ENCODE results near the gene TMEM132D. TPM values are rescaled to one million over a fixed set of nuclear protein-coding genes. Genes with fewer than 3 reads are reported as not detected.

TMEM132D gene
- total RNA-seq, 1 donor from 2014 or later: 15.2 TPM

- TF ChIP-seq, protein P1, sequence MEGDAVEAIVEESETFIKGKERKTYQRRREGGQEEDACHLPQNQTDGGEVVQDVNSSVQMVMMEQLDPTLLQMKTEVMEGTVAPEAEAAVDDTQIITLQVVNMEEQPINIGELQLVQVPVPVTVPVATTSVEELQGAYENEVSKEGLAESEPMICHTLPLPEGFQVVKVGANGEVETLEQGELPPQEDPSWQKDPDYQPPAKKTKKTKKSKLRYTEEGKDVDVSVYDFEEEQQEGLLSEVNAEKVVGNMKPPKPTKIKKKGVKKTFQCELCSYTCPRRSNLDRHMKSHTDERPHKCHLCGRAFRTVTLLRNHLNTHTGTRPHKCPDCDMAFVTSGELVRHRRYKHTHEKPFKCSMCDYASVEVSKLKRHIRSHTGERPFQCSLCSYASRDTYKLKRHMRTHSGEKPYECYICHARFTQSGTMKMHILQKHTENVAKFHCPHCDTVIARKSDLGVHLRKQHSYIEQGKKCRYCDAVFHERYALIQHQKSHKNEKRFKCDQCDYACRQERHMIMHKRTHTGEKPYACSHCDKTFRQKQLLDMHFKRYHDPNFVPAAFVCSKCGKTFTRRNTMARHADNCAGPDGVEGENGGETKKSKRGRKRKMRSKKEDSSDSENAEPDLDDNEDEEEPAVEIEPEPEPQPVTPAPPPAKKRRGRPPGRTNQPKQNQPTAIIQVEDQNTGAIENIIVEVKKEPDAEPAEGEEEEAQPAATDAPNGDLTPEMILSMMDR (IDR thresholded peaks at IDR 0.05): no peak
- Mint-ChIP-seq H3K27me3 (ENCODE audit: unreplicated experiment) (no peaks in the 10 kb centered on the region), H3K27ac (ENCODE audit: unreplicated experiment) (no peak overlapping the region), H3K9me3 (ENCODE audit: unreplicated experiment) (peaks cover 39% of the 10 kb centered on the region), H3K4me1 (ENCODE audit: unreplicated experiment) (peaks cover 21% of the 10 kb centered on the region), H3K36me3 (ENCODE audit: unreplicated experiment) (peaks cover 7% of the 10 kb centered on the region), H3K4me3 (ENCODE audit: unreplicated experiment) (no peak overlapping the region)
- DNase-seq (ENCODE audit: extremely low spot score, unreplicated experiment): no peak
Observed at GRCh38 chr12:129706716-129707115, 197.1 kb downstream of the TMEM132D start.

- Mint-ChIP-seq H3K27me3 (ENCODE audit: unreplicated experiment) (no peaks in the 10 kb centered on the region), H3K27ac (ENCODE audit: unreplicated experiment) (no peak overlapping the region), H3K9me3 (ENCODE audit: unreplicated experiment) (peaks cover 31% of the 10 kb centered on the region), H3K36me3 (ENCODE audit: unreplicated experiment) (peaks cover 7% of the 10 kb centered on the region), H3K4me3 (ENCODE audit: unreplicated experiment) (no peak overlapping the region), H3K4me1 (ENCODE audit: unreplicated experiment) (peaks cover 19% of the 10 kb centered on the region)
- TF ChIP-seq, protein P1 (IDR thresholded peaks at IDR 0.05): no peak
- DNase-seq (ENCODE audit: extremely low spot score, unreplicated experiment): no peak
Observed at GRCh38 chr12:129704232-129704830, 199.5 kb downstream of the TMEM132D start.

DNA sequence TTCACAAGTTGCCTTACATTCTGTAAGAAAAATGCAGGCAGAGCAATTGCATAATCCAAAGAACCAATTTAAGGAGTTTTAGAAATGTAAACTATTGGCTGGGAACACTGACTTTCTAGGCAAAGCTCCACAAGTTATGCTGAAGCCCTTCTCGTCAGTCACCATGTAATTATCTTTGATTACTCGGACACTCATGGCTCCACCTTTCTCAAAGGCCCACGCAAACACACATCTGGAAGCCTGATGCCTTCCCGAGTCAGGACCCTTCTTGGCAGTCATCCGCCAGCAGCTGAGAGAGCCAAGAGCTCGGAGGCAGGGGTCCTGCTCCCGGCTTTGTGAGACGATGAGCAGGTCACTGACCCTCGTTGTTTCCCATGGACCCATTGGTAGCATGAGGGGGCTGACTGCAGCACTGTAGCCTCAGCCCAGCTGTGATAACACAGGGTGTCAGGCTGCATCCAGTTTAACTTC is 202.2 kb downstream of the TMEM132D start:
- peaks cover 5% of the 10 kb centered on the region for H3K36me3 Mint-ChIP-seq (ENCODE audit: unreplicated experiment)
- H3K9me3 Mint-ChIP-seq (ENCODE audit: unreplicated experiment): peaks cover 20% of the 10 kb centered on the region
- no peak overlapping the region for H3K4me3 Mint-ChIP-seq (ENCODE audit: unreplicated experiment)
- TF ChIP-seq, protein P1 (IDR thresholded peaks at IDR 0.05): no peak
- peaks cover 14% of the 10 kb centered on the region for H3K4me1 Mint-ChIP-seq (ENCODE audit: unreplicated experiment)
- H3K27ac Mint-ChIP-seq (ENCODE audit: unreplicated experiment): no peak overlapping the region
- no peak for DNase-seq (ENCODE audit: extremely low spot score, unreplicated experiment)
- no peaks in the 10 kb centered on the region for H3K27me3 Mint-ChIP-seq (ENCODE audit: unreplicated experiment)

- Mint-ChIP-seq H3K36me3 (ENCODE audit: unreplicated experiment) (no peaks in the 10 kb centered on the region), H3K4me1 (ENCODE audit: unreplicated experiment) (peaks cover 17% of the 10 kb centered on the region), H3K4me3 (ENCODE audit: unreplicated experiment) (no peak overlapping the region), H3K9me3 (ENCODE audit: unreplicated experiment) (peaks cover 11% of the 10 kb centered on the region), H3K27ac (ENCODE audit: unreplicated experiment) (no peak overlapping the region), H3K27me3 (ENCODE audit: unreplicated experiment) (no peaks in the 10 kb centered on the region)
- TF ChIP-seq, protein P1 (IDR thresholded peaks at IDR 0.05): no peak
- no peak for DNase-seq (ENCODE audit: extremely low spot score, unreplicated experiment)
Observed at GRCh38 chr12:129700036-129700435, 203.8 kb downstream of the TMEM132D start.

GRCh38 chr12:129696926-129697325 is 206.9 kb downstream of the TMEM132D start:
- Mint-ChIP-seq H3K36me3 (ENCODE audit: unreplicated experiment) (peaks cover 1% of the 10 kb centered on the region), H3K9me3 (ENCODE audit: unreplicated experiment) (peaks cover 10% of the 10 kb centered on the region), H3K4me1 (ENCODE audit: unreplicated experiment) (peaks cover 13% of the 10 kb centered on the region), H3K27me3 (ENCODE audit: unreplicated experiment) (no peaks in the 10 kb centered on the region), H3K4me3 (ENCODE audit: unreplicated experiment) (no peak overlapping the region), H3K27ac (ENCODE audit: unreplicated experiment) (no peak overlapping the region)
- DNase-seq (ENCODE audit: extremely low spot score, unreplicated experiment): no peak
- TF ChIP-seq, protein P1 (IDR thresholded peaks at IDR 0.05): no peak
